GM18873 (cell line): Measurements from ENCODE around the gene MMD.
"Not testable (repeated sequence)": the region's sequence is repeated elsewhere in the genome, so short reads cannot be mapped to it uniquely, and the experiment has no call there.

Source experiments
- ATAC-seq: cut with Tn5 transposase; IDR thresholded peaks from one replicate; pipeline ENCODE4 v1.9.1; 2021; ENCODE audit warnings: mild to moderate bottlenecking, moderate library complexity, moderate number of reproducible peaks; ENCODE audit not compliant: unreplicated experiment, low FRiP score

Gene MMD

DNA sequence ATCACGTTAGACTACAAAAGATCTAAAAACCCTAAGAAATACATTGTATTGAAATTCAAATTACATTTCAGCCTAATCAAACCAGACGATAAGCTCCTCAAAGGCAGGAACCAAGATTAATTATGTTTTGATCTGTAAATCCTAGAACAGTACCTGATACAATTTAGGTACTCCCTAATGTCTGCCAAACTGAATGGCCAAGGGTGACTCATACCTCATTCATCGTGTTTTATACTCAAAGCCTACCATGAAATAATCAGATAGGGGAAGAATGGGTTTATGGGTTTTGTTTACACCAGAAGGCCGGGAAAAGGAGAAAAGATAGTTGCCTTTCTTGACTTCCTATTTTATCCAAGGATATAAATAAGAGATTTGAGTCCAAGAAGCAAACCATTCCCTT, 19.3 kb downstream of the MMD start:
- no peak for ATAC-seq

DNA sequence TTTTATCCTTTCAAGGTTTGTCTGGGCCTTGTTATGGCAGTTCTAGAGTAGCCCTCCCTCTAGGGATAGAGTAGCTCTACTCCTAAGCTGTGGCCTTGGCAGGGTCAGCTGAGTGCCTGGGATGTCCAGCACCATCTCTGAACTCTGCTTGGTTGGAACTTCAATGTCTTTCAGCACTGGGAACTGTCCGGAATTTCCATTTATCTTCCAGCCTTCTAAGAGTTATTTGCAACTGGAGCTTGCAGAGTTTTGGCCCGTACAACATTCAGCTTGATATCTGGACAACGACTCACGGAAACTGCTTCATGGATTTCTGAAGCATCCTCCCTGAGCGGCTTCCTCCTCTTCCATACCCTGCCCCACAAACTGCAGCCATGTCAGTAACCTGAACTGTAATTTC, 22.9 kb downstream of the MMD start:
- ATAC-seq, result no peak

DNA sequence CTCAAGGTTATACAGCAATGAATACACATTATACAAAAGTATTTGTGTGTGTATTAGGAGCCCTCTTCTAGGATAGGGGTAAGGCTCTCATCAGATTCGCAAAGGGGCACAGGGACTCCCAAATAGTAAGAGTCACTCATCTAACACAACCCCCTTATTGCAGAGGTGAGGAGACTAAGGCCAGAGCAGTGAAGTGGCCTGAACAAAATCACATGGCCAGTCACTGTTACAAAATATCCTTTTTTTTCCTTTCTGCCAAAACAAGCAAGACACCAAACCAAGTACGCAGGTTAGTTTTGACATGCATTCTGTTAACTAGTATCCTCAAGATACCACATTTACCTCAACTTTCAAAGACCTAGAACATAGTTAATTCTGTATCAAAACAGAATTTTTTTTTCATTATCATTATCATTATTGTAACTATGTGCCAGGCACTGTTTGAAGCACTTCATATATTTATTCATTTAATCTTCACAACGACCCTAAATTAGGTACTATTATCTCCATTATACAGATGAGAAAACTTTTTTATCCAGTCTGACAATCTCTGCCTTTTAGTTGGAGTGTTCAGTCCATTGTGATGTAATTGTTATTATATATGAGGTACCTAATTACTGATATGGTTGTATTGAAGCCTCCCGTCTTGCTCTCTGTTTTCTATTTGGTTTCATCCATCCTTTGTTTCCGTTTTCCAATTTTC, 25.7 kb downstream of the MMD start:
- ATAC-seq, result no peak

DNA sequence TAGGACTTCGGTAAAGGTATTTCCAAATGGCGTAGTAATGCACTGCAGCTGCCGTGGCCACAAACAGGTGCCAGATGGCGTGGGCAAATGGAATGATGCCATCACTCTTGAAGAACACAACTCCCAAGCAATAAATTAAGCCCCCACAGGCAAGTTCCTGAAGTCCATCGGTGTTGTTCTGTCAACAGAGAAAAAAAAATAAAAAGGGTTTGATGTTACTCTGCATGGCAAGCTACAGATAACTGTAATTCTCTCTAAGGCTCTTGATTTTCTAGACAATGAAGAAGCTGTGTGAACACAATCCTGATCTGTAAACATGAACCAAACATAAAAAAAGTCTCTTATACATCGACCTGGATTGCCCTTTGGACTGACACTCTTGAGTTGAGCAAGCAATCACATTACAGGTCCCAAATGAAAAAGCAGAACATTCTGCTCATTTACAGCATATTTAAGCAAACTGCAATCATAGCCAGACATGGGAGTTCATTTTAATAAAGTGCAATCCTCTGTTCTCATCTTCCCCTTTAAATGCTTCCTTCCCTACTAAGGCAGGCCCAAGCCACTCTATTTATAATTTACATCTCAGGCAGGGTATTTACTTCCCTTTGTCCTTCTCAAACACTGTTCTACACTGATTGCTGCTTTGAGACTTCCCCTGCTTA, 27.1 kb downstream of the MMD start:
- ATAC-seq, result no peak

DNA sequence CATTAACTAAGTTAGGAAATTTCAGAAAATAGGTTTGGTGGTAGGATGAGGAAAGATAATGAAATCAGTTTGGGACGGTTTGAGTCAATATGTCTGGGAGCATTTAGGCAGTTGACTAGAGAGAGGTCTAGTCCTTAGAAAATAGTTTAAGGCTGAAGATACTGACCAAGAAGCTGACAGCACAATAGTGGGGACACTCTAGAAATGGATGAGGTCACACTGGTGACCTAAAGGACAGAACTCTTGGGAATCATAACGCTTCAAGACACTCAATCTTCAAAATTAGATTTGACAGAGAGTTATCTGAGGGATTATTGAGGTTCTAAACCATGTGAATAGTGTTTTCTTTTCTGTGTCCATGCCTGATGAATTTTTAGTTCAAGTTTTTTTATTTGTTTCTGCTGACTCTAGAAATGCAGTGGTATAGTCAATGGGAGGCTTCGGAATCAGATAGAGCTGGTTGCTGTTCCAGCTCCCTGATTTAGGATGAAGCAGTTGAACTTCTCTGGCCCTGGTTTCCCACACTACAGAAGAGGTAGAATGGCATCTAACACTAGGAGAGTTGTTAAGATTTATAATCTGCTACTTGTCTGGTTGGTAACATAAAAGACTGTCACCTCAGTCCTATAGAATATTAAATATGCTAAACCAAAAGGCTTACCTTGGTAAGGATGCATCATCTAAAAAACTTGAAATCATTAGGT, 29.7 kb downstream of the MMD start:
- no peak for ATAC-seq

DNA sequence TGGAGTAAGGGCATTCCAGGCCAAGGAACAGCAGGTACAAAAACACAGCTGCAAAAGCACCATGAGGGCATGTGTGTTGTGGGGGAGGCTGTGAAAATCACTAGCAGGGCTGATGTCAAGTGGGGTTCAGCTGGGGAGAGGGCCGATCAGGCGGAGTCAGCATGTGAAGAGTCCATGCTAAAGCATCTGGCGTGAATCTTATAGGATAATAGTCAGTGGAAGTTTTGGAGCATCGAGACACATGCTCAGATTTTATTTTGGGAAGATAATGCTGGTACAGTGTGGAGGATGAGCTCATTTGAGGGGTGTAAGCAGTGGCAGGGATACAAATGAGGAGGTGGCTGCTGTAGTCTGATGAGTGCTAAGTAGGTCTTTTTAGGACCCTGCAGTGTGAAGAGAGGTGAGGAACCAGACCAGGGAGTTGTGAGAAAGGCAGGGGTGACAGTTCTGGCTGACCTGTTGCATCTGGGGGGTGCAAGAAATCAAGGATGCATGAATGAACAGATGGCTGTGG, 30.3 kb downstream of the MMD start:
- no peak for ATAC-seq

DNA sequence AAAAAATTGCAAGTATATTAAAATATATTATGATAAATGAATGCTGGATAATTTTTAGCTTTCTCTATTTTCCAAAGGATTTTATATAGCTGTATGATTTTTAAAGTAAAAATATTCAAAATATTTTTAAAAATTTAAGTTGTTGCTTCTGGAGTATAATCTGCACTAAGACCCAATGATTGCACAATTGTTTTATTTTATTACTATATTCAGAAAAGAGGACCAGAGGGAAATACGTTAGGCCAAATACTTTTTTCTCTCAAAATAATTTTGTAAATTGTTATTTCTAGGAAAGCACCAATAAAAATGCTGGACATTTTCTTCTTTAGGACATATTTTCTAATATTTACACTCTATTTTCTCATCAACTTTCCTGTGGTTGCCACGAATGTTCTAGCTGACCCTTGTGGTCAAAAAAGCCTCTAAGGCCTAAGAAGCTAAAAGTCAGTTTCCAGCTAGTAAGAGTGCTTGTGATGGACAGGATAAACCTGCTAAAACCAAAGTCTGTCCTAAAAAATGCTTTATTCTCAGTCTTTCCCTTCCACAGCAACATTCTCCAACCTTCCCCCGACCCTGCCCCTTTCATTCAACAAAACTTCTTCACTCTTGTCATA, 31.2 kb downstream of the MMD start:
- no peak for ATAC-seq

DNA sequence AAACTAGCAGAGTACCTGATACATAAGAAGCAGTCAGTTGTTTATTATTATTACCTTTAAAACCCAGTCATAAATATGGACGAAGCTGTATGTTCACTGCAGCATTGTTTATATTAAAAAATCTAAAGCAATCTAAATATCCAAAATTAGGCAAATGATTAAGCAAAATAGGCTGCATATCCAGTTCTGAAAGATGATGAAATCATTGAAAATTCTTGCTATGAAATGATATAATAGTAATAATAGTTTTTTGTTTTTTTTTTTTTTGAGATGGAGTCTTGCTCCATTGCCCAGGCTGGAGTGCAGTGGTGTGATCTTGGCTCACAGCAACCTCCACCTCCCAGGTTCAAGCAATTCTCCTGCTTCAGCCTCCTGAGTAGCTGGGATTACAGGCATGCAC, 31.9 kb downstream of the MMD start:
- ATAC-seq, result not testable (repeated sequence)

DNA sequence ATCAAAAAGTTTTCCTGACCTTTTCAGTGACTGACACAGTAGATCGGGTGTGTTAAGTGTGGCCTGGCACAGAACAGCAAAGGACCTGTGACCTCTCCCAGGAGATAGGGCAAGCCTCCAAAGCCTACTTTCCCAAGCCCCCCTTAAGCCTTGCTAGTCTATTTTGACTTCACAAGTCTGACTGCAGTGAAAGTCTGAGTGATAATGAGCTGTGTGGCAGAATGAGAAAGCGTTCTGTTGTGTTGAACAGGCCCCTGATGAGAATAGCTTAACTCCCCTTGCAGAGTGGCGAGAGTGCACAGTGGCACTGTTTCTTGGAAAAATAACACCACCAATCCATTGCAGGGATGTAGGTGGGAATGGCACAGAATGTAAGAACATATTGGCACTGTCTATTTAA, 32.8 kb downstream of the MMD start:
- no peak for ATAC-seq

DNA sequence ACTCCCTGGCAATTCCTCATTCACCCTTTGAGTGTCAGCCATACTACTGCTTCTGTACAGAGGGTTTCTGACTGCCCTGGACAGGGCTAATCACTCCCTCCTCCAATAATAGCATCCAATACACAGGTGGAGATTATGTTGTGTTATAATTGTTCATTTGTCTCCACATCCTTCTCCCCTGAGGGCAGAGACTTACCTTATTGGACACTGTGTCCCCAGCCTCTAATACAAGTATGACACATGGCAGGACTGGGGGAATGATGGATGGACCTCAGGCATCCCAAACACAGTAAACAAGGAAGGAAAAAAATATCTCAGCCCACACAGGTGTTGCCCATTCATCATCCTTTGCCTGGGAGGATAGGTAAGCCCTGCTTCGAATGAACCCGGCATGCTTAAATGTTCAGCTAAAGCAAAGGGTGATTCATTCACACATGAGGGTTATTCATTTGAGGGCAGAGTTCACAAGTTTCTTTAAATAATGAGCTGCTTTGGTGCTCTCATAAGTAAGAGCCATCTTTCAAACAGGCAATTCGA, 34.8 kb downstream of the MMD start:
- no peak for ATAC-seq

DNA sequence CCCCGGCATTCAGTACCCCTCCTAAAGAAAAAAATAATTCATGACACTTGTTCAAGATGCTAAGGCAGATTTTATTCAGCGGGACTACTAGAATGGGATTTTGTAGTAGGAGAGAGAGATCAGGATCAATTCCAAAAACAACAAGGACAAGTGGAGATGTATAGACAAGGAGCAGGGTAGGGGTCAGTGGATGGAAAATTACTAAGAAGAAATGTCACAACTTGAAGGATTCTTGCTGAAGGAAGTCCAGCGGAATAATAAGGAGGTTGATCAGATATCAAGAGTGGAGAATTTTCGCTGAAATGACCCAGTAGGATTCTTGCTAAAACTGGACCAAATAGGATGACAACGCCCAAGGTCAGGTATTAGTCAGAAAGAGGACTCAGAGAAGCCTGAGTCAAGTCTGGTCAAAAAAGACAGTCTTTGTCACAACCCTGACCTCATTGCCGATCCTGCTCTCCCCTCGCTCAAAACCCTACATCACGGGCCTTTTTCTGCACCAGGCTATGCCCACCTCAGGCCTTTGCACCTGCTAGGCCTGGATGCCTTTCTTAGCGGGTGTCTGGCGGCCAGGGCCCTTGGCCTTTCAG, 36.9 kb downstream of the MMD start:
- ATAC-seq, result no peak

DNA sequence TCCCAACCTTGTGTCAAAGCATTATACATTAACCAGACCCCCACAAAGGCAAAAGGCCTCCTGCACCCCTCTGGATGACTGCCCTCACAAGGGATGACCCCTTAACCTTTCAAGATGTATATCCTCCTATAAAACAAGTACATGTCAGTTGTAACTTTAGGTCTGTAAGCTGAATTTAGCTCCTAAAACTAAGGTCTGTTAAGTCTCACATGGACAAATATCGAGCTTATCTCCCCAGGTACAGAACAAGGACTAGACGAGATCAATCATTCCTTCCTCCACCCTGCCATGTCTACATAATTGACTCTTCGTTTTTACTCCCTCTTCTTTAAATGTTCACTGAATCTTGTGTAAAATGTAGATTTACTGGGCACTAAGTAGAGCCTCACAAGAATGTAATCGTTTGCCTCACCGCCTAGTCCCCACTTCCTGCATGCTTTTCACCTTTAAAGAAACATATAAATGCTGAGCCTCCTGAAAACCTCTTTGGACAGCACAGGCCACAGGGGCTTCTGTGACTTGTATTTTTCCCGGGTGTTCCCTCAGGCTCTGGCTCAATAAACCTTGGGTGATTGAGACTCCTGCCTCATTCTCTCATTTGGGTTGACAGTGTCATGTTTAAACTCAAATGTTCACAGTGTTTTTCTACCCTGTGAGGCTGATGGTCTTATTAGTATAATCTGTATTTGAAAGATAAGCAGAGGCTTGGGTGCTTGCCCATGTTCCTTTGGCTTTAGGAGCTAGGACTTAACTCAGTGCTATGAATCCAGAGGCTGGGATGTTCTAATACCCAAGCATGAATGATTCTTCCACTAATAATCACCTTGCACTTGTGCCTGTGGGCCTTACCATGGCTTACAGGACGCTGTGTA, 37.6 kb downstream of the MMD start:
- no peak for ATAC-seq

DNA sequence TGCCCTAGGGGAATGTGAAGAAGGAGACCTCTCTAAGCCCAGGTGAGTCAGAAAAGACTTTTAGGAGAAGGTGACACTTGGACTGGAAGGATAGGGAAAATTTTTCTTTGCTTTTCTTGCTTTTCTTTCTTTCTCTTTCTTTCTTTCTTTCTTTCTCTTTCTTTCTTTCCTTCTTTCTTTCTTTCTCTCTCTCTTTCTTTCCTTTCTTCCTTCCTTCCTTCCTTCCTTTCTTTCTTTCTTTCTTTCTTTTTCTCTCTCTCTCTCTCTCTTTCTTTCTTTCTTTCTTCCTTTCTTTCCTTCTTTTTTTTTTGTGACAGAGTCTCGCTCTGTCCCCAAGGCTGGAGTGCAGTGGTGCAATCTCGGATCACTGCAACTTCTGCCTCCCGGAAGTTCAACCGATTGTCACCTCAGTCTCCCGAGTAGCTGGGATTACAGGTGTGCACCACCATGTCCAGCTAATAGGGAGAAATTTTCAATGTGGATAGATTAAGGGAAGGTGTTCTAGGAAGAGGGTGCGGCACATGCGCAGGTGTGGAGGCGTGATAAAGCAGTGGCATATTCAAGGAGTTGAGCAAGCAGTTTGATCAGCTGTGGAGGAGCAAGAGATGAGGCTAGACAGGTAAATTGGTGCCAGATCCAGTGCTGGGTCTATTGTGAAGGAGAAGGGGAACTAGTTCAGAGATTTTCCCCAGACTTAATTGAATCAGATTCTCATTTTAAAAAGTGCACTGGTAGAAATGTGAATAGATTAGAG, 40.4 kb downstream of the MMD start:
- no peak for ATAC-seq

DNA sequence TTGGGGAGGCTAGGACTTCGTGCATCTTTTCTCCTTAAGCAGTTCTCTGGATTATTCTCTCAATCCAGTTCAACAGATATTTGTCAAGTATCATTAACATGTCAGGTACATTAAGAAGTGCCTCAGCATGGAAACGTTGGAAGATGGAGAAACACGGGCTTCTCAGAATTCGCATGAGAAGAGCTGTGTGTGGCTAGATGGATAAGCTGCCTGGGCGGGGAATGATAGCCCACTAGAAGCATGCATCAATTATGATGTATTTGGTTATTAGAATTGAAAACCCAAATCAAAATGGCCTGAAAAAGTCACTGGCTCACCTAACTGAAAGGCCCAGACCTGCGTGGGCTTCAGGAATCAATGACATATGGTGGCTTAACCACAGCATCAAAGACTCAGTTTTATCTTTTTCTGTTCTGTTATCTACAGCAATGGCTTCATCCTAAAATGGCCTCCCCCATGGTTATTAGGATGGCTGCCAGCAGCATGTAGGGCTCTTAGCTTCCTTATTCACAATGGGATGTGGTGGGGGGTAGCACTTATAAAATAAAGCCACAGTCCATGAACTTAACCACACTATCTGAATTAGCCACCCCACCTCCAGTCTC, 43.9 kb downstream of the MMD start:
- no peak for ATAC-seq

DNA sequence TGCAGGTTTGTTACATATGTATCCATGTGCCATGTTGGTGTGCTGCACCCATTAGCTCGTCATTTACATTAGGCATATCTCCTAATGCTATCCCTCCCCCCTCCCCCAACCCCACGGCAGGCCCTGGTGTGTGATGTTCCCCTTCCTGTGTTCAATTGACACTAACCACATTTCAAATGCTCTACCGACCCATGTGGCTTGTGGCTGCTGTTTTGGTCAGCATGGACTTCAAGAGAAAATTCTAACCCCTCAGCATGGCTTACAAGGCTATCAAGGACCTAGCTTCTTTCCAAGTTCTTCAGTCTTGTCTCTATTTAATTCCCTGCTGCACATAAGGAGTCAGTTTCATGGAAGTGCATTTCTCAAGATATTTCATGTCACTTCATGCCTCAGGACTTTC, 52.9 kb downstream of the MMD start:
- no peak for ATAC-seq

DNA sequence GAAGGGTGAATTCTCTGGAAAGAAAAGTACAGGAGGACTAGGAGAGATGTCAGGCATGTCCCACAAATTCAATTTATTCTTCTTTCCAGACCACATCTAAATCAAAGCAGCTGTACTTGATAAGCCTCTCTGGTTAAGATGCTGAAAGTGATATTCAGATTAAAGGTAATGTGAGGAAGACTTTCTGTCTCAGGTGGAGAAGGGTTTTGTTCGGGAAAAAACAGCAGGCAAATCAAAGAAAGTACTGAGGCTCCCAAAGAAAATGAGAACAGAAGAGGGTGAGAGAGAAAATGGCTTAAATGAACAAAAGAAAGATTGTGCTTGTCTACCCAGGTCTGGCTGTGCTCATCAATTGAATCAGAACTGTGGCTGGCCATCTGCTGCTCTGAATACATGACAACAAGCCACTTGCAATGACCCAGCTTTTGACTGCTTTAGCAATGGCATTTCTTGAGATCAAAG, 55.6 kb downstream of the MMD start:
- no peak for ATAC-seq

DNA sequence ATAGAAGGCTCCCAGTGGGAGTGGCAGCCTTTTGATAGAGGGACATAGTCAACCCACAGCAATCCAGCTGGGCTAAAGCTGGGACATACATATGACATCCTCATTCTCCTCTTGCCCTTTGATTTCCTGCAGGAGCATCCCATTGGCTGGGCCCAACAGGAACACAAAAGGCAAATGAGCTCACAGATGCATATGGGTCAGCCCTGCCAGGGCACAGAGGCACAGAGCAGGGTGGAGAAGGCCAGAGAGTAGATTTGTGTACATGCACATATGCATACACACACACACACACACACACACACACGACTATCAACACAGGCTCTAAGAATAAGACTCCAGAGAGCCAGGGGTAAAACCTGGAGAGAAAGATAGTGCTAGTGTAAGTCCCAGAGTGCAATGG, 58.6 kb downstream of the MMD start:
- ATAC-seq, result no peak

DNA sequence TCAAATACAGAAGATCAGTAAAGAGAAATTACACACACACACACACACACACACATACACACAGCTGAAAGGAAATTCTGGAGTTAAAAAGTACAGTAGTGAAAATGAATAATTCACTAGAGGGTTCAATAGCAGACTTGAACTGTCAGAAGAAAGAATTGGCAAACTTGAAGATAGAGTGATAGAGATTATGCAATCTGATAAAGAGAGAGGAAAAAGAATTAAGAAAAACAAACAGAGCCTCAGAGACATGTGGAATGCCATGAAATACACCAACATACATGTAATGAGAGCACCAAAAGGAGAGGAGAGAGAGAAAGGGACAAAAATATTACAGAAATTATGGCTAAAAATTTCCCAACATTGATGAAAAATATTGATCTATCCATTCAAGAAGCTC, 60.7 kb downstream of the MMD start:
- no peak for ATAC-seq
